Mesodermal cell (in vitro differentiated cells): ENCODE results near the gene ADARB2.

Experiments used
- H3K27ac ChIP-seq: 2 replicates; pipeline ENCODE4 v1.7.0; 2013; ENCODE audit warnings: mild to moderate bottlenecking, low read depth, low read length, moderate library complexity; ENCODE audit not compliant: severe bottlenecking
- H3K36me3 ChIP-seq: 2 replicates; pipeline ENCODE4 v1.7.1; 2013; ENCODE audit warnings: mild to moderate bottlenecking, low read length, moderate library complexity; ENCODE audit not compliant: control insufficient read depth, insufficient read depth
- H3K4me1 ChIP-seq: one replicate; pipeline ENCODE4 v1.7.1; 2013; ENCODE audit warnings: mild to moderate bottlenecking, low read length; ENCODE audit not compliant: insufficient read depth, control insufficient read depth, poor library complexity, severe bottlenecking
- H3K4me3 ChIP-seq: 2 replicates; pipeline ENCODE4 v1.7.0; 2013; ENCODE audit warnings: low read length, control low read depth, mild to moderate bottlenecking; ENCODE audit not compliant: insufficient read depth, poor library complexity, severe bottlenecking; ENCODE audit errors: extremely low read depth
- H3K9me3 ChIP-seq: 2 replicates; pipeline ENCODE4 v1.7.1; 2013; ENCODE audit warnings: mild to moderate bottlenecking, low read length, moderate library complexity; ENCODE audit not compliant: control insufficient read depth
- WGBS, 2 experiments: methylation state at CpG; one replicate each; pipeline ENCODE4 v1.1.5; 2013; ENCODE audit warnings: missing lambda C conversion rate in 2 of 2; ENCODE audit not compliant: insufficient coverage in 2 of 2; 5-methylcytosine and 5-hydroxymethylcytosine counted together

Gene ADARB2

DNA sequence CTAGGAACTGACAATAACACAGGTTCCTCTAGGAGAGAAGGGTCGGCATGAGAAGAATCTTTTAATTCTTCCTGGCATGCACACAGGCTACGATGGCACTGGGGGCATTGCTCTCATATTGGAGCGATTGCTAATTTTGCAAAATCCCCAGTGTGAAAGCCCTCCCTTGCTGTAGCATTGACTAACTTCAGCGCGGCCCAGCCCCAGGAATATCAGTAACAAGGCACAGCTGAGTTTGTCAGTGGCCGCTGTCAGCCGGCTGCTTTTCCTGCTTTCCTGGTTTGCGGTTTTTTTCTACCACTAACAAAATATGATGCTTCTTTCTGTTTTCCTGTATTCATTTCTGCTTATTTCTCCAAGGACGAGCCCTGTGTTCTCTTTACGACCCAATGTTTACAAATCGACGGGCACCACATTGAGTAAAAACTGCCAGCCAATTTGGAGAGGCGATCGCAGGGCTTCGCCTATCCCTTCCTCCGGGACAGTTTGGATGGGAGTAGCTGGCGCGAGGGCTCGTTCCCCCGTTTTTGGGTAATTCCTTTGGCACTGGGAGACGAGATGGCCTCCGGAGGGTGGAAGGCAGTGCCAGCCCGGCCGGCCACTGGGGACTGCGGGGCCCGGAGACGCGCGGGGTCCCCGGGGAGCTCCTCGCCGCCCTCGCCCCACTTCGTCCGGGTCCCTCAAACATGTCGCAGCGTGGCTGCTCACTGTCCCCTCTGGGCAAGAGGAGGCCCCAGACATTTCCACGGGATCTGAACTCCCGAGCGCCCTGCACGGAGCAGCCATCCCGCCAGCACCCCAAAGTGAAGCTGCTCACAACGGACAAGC is 967 bp downstream of the ADARB2 start:
- no peaks in the 10 kb centered on the region for H3K36me3 ChIP-seq
- H3K9me3 ChIP-seq, result no peaks in the 10 kb centered on the region
- H3K27ac ChIP-seq, result no peak overlapping the region
- 6% methylated on average over 38 to 43 of the region's 43 CpGs for WGBS, 2 experiments
- H3K4me3 ChIP-seq, result peak overlapping the region; percentile 42
- peaks cover 3% of the 10 kb centered on the region for H3K4me1 ChIP-seq

DNA sequence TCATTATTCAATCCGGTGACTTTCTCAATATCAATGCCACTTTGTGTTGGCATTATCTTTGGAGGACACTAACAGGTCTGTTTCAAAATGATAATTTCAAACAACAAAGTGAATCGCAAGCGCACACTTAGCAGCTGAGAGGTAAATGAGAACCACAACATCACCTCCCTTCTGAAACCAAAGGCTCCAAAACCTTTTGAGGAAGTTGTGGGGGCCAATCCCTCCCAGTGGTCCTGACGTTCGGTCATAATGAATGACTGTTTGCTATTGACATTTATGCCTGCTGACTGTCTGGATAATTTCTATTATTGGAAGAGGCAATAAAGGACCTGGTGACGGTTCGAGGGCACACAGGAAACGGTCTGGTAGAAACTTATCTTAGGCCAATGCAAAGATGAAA is 1.8 kb downstream of the ADARB2 start:
- no peak overlapping the region for H3K4me3 ChIP-seq

DNA sequence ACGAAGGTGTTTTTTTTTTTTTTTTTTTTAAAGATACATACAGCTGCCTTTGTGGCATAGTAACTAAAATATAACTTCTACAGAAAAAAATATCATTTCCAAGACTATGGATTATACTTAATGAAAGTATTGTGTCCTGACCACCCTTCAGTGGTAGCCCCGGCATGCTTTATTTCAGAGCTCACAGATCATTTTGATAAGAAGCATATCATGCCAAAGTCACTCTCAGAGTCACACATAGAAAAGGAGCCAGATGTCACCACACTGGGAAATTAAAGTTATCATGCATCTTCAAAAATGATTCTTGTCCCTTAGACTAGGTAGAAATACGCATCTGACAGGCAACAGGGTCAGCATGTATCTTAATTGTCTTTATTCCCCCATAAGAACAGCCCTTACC is 3.0 kb downstream of the ADARB2 start:
- Histone ChIP-seq H3K4me1 (peaks cover 3% of the 10 kb centered on the region), H3K4me3 (no peak overlapping the region), H3K27ac (no peak overlapping the region), H3K36me3 (no peaks in the 10 kb centered on the region), H3K9me3 (no peaks in the 10 kb centered on the region)
- 79 to 88% methylated on average over 1 to 2 of the region's 3 CpGs for WGBS, 2 experiments

More for the DNA sequence above, 1.8 kb downstream of the ADARB2 start:
- WGBS, 2 experiments, result 79 to 92% methylated on average over 5 to 8 of the region's 8 CpGs
- Histone ChIP-seq H3K36me3 (no peaks in the 10 kb centered on the region), H3K4me1 (peaks cover 3% of the 10 kb centered on the region), H3K9me3 (no peaks in the 10 kb centered on the region), H3K27ac (no peak overlapping the region)

DNA sequence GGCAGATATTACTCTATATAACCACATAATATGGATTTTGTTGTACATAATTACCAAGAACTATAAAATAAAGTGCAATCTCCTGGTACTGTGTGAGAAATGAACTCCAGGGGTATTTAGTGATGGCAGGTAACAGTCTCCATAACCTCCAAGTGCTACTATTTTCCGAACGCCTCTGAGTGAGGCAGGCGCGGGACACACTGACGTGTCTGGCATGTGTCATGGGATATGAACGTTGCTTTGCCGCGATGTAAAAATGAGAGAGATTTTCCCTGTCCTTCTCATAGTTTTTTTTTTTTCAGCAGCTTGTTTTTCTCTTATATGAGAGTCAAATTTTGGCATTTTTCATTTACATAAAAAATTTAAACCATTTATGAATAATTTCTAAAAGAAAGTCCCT is 3.6 kb downstream of the ADARB2 start:
- H3K9me3 ChIP-seq, result no peaks in the 10 kb centered on the region
- H3K4me3 ChIP-seq, result no peak overlapping the region
- H3K36me3 ChIP-seq, result no peaks in the 10 kb centered on the region
- no peak overlapping the region for H3K27ac ChIP-seq
- H3K4me1 ChIP-seq, result peaks cover 3% of the 10 kb centered on the region
- 100% methylated on average over 3 of the region's 8 CpGs; no CpG with 5 or more reads in 1 of the 2 experiments for WGBS, 2 experiments

DNA sequence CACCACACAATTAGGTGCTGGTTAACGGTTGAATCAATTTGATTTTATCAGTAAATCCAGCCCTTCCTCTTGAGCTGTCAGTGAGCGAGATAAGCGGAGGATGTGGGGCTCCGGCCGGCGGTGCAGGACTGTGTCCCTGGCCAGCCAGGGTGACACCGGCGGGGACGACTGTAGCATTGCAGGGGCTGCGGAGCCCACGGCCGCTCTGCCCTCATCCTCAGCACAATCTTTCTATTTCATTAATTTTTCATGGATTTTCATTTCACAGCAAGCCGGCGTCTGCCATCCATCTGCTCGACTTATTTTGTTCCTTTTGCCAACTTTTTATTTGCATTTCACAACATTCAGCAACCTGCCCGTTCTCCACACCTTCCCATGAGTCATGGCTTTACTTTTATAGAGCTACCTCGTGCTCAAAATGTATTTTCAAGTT is 4.7 kb downstream of the ADARB2 start:
- Histone ChIP-seq H3K27ac (no peak overlapping the region), H3K4me3 (no peak overlapping the region), H3K36me3 (no peaks in the 10 kb centered on the region), H3K4me1 (peaks cover 3% of the 10 kb centered on the region), H3K9me3 (no peaks in the 10 kb centered on the region)
- 72 to 84% methylated on average over 17 of the region's 17 CpGs for WGBS, 2 experiments

DNA sequence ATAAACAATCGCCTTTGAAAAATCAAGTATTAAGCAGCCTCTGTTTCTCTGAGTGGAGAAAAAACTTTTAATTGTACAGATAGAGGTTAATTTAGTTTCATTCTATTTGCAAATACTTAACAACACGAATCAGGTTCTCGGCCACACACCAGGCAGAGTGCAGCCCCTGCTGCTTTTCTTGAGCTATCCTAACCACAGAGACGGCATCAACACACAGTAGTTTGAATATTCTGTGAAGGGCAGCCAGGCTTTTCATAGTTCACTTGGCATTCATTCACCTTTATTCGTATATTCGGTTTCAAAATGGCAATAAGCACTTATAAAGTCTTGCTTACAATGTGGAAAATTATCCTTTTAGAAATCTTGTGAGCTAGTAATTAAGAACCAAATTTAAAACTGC is 5.7 kb downstream of the ADARB2 start:
- 77 to 80% methylated on average over 1 to 3 of the region's 6 CpGs for WGBS, 2 experiments
- no peak overlapping the region for H3K4me3 ChIP-seq
- no peak overlapping the region for H3K27ac ChIP-seq
- H3K9me3 ChIP-seq, result no peaks in the 10 kb centered on the region
- no peaks in the 10 kb centered on the region for H3K36me3 ChIP-seq
- peaks cover under 1% of the 10 kb centered on the region for H3K4me1 ChIP-seq

DNA sequence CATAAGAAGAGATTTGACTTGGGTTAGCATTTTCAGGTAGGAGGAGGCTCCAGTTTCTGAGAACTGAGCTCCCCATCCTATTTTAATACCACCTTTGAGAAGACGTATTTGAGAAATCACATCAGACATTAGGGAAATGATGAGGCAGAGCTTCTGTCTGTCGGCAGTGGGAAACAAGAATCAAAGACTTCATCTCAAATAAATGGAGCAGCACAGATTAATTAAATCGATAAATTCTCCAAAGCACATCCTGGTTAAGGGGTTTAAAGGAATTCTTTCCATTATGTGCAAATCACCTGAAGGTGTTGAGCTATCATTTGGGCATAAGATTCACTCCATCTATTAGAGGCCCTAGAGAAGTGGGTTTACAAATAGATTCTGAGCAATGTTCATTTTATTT is 7.6 kb downstream of the ADARB2 start:
- Histone ChIP-seq H3K4me1 (no peaks in the 10 kb centered on the region), H3K27ac (no peak overlapping the region), H3K9me3 (no peaks in the 10 kb centered on the region), H3K36me3 (no peaks in the 10 kb centered on the region), H3K4me3 (no peak overlapping the region)
- WGBS, 2 experiments, result 93% methylated on average over 2 of the region's 3 CpGs; no CpG with 5 or more reads in 1 of the 2 experiments

DNA sequence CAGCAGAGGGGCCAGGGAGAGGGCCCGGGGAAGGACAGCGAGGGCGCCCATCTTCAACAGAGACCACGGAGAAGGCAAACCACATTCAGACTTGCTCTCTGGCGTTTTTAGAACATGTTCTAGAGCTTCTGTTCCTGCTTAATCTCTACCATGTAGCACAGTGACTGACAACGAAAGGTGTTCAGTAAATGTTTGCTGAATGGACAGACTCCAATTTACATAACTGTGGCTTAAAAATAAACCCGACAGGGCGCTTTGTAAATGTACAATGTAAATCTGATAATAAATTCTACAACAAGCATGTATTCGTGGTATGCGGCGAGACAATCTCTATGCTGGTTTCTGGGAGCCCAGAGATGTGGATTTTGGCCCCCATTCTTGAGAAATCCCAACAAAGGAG is 10.5 kb downstream of the ADARB2 start:
- no peaks in the 10 kb centered on the region for H3K4me1 ChIP-seq
- no peak overlapping the region for H3K4me3 ChIP-seq
- WGBS, 2 experiments, result 93 to 95% methylated on average over 5 to 9 of the region's 11 CpGs
- no peak overlapping the region for H3K27ac ChIP-seq
- H3K36me3 ChIP-seq, result no peaks in the 10 kb centered on the region
- H3K9me3 ChIP-seq, result no peaks in the 10 kb centered on the region

DNA sequence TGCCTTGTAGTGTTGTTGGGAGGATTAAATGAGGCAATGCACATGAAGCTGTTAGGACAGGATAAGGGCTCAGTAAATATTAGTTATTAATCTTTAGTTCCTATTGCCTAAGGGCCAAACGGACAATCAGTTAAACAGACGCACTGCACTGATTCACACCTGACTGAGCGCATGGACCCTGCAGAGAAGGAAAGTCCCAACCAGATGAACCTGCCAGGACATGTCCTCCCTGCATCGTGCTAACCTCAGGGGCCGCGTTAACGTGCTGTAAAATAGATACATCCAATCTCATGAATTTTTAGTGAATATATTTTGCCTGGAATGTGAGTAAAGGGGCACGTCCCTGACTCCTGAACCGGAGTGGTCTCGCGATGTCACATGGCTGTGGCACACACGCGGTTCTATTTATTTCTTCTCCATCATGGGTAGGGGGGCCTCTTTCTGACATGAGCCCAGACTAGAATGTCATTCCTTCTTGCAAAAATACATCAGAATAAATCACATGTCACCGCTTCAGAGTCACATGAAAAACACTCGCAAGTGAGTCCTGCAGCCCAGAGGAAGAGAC is 12.3 kb downstream of the ADARB2 start:
- Histone ChIP-seq H3K27ac (no peak overlapping the region), H3K4me1 (no peaks in the 10 kb centered on the region), H3K36me3 (no peaks in the 10 kb centered on the region), H3K9me3 (no peaks in the 10 kb centered on the region), H3K4me3 (no peak overlapping the region)
- WGBS, 2 experiments, result 84 to 94% methylated on average over 7 to 11 of the region's 15 CpGs

DNA sequence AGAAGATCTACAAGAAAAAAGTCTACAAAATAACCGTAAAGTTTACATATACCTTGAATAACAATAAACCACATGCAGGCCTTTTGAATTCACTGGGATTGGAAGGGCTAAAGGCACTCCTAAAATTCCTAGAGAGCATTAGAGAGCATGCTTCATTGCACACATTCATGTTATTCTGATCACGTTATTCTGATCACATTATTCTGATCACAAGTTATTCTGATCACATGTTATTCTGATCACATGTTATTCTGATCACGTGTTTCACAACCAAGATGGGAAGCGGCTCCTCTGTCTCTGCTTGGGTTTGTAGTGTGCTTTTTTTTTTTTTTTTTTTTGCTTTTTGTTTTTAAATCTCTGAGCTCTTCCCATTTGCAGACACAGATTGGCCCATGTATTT is 20.5 kb downstream of the ADARB2 start:
- Histone ChIP-seq H3K36me3 (no peaks in the 10 kb centered on the region), H3K27ac (no peak overlapping the region), H3K4me3 (no peak overlapping the region), H3K9me3 (no peaks in the 10 kb centered on the region), H3K4me1 (no peaks in the 10 kb centered on the region)
- WGBS, 2 experiments, result 50 to 68% methylated on average over 1 to 2 of the region's 4 CpGs

DNA sequence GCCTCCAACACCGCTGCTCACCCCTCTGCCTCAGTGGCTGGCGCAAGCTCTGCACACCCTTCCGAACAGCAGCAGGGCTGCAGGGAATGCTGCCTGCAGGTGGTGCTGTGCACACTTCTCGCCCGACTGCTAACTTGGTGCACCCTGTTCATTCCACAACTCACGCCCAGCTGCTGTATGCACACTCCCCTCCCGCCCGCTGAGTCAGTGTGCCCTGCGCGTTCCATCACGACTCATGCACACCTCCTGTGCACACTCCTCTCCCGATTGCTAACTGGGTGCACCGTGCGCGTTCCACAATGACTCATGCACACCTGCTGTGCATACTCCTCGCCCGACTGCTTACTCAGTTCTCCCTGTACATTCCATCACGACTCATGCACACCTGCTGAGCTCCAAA is 21.5 kb downstream of the ADARB2 start:
- Histone ChIP-seq H3K4me1 (no peaks in the 10 kb centered on the region), H3K27ac (no peak overlapping the region), H3K36me3 (no peaks in the 10 kb centered on the region), H3K4me3 (no peak overlapping the region), H3K9me3 (no peaks in the 10 kb centered on the region)
- WGBS, 2 experiments, result 33 to 38% methylated on average over 15 to 17 of the region's 18 CpGs
